ENCODE measurements around the gene HOXC12.

Gene HOXC12

GRCh38 chr12:53955776-53956250 lies 1.1 kb downstream of the HOXC12 start:
- in situ Hi-C loops (cut with MboI; ENCODE audit: low sequenced_read_pairs, unreplicated experiment) = no loop called here
- TF ChIP-seq CTCF (IDR thresholded peaks at IDR 0.05; ENCODE audit: borderline replicate concordance, control extremely low read depth, extremely low read depth, insufficient read depth, missing control alignments) = no peak
- DNase-seq (ENCODE audit: low spot score) = no peak

- no peak for DNase-seq (ENCODE audit: low spot score)
- TF ChIP-seq CTCF (IDR thresholded peaks at IDR 0.05; ENCODE audit: borderline replicate concordance, control extremely low read depth, extremely low read depth, insufficient read depth, missing control alignments) = no peak
- in situ Hi-C loops (cut with MboI; ENCODE audit: low sequenced_read_pairs, unreplicated experiment) = no loop called here
Measured at GRCh38 chr12:53956251-53956887, 1.7 kb downstream of the HOXC12 start.

DNA sequence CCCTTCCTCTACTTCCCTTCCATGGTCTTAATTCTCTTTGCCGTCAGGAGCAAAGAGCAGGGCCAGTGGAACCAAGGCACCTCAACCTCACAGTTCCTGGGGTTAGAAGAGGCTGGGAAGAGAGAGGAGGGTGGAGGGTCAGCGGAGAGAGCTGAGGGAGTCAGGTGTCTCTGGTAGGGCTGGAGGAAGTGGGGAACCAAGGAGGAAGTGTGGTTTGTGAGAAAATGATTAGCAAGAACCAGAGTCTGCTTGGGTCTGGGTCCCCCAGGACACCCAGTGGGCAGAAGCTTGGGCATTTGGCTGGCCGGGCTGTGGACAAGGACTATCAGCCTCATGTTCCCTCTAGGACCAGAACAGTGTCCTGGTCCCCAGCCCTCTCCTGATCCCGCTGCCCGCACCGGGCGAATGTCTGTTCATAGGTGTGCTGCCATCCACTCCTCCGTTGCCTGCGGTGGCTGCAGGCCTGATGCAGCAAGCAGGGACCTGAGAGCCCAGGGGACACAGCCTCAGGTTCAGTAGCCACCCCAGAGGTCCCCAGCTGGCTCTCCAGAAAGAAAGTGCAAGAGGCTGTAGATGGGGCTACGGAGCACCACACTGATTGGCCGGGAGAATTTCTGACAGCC lies 2.3 kb downstream of the HOXC12 start:
- TF ChIP-seq CTCF (IDR thresholded peaks at IDR 0.05; ENCODE audit: borderline replicate concordance, control extremely low read depth, extremely low read depth, insufficient read depth, missing control alignments) = no peak
- no peak for DNase-seq (ENCODE audit: low spot score)
- in situ Hi-C loops (cut with MboI; ENCODE audit: low sequenced_read_pairs, unreplicated experiment) = no loop called here

DNA sequence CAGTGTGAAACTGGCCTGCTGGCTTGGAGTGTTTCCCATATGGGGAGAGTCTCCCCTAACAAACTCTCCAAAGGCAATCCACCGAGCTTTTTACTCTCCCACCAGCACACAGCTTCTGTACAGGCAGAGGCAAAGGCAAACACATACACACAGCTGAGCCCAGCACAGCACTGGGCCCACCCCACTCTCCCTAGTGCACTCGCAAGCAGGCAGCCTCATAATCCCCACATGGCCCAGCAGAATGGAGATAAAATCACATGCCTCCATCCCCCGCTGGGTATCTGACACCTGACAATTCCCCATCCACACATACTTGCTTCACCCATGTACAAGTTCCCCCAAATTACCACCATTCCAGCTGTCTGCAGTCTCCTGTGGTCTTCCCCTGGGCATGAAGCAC lies 3.4 kb downstream of the HOXC12 start:
- TF ChIP-seq CTCF (IDR thresholded peaks at IDR 0.05; ENCODE audit: borderline replicate concordance, control extremely low read depth, extremely low read depth, insufficient read depth, missing control alignments) = no peak
- DNase-seq (ENCODE audit: low spot score) = no peak
- in situ Hi-C loops (cut with MboI; ENCODE audit: low sequenced_read_pairs, unreplicated experiment) = no loop called here

DNA sequence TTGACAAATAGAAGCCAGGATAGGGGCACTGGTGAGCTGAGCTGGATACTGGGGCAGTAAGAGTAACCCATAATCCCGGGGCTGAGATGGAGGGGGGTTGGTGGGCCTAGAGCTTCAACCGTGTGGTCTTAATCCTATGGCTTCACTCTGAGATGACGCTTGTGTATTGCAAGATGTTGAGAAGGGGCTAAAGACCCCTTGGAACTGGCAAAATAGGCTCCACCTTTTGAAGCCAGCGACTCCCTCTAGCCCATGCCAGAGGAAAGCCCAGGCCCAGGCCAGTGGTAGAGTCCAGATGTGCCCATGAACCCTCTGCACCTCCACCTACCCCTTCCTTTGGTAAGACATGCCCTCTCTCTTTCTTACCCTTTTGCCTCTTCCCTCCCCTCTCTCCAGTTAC lies 4.6 kb downstream of the HOXC12 start:
- no peak for DNase-seq (ENCODE audit: low spot score)
- in situ Hi-C loops (cut with MboI; ENCODE audit: low sequenced_read_pairs, unreplicated experiment) = no loop called here
- no peak for TF ChIP-seq CTCF (IDR thresholded peaks at IDR 0.05; ENCODE audit: borderline replicate concordance, control extremely low read depth, extremely low read depth, insufficient read depth, missing control alignments)

DNA sequence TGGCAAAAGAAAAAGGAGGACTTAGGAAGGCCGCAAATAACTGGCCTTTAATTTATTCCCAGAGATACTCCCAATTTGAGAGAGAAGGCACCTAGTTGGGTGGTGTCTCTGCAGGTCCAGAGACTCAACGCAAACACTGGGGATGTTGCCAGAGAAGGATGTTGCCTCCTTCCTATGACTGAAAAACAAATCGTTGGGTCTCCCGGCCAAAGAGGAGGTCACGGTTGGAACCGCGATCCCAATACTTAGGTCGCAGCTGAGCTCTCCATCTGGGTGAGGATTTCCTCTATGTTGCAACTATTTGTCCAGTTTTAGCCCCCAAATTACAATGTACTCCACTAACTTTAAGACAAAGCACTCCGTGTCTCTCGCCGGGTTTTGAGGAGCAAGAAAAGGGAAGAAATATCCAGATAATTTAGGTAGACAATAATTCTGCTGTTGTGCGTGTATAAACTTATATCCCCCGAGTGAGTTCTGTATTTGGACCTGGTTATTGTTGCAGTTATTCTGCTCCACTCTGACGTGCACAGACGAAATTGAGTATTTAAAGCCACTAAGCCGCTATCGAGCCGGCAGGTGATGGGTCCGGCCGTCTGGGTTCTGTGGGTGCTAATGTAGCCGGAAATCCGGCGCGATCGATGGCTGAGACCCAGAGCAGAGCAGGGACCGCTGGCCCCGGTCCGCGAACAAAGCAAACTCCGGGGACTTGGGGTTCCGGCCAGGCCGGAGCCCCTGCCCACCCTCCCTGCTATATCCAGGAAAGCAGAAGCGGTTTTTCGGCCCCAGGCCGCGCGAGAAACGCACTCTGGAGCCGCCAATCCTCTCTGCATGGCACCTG lies 5.7 kb downstream of the HOXC12 start:
- no peak for TF ChIP-seq CTCF (IDR thresholded peaks at IDR 0.05; ENCODE audit: borderline replicate concordance, control extremely low read depth, extremely low read depth, insufficient read depth, missing control alignments)
- in situ Hi-C loops (cut with MboI; ENCODE audit: low sequenced_read_pairs, unreplicated experiment) = no loop called here
- DNase-seq (ENCODE audit: low spot score) = no peak
